Hepatocyte (in vitro differentiated cells): ENCODE results near the gene PRIM1. TPM values are rescaled to one million over a fixed set of nuclear protein-coding genes. Genes with fewer than 3 reads are reported as not detected.
"Not testable (repeated sequence)": the region's sequence is repeated elsewhere in the genome, so short reads cannot be mapped to it uniquely, and the experiment has no call there.

Experiments used
- DNase-seq: peaks from one replicate; pipeline ENCODE4 v3.0.0-alpha.2; 2016; ENCODE audit warnings: low spot score
- H2AFZ ChIP-seq: fragments of 200-600 bp; sonication (generic); 2 replicates; pipeline ENCODE4 v1.6.0; 2016; ENCODE audit warnings: antibody characterized with exemption, mild to moderate bottlenecking
- H3K27ac ChIP-seq: fragments of 200-600 bp; sonication (generic); 2 replicates; pipeline ENCODE4 v1.5.1; 2016; ENCODE audit warnings: mild to moderate bottlenecking
- H3K27me3 ChIP-seq: fragments of 200-600 bp; sonication (generic); 2 replicates; pipeline ENCODE4 v1.6.1; 2016
- H3K36me3 ChIP-seq: fragments of 200-600 bp; sonication (generic); replicated peaks from 2 replicates; pipeline ENCODE4 v1.5.1; 2016; ENCODE audit warnings: low read depth; ENCODE audit not compliant: insufficient read depth
- H3K4me1 ChIP-seq: fragments of 200-600 bp; sonication (generic); 2 replicates; pipeline ENCODE4 v1.5.1; 2016; ENCODE audit warnings: mild to moderate bottlenecking, moderate library complexity; ENCODE audit not compliant: insufficient read depth
- H3K4me2 ChIP-seq: fragments of 200-600 bp; sonication (generic); 2 replicates; pipeline ENCODE4 v1.6.0; 2016
- H3K4me3 ChIP-seq: fragments of 200-600 bp; sonication (generic); 2 replicates; pipeline ENCODE4 v1.5.1; 2016; ENCODE audit warnings: mild to moderate bottlenecking
- H3K79me2 ChIP-seq: fragments of 200-600 bp; sonication (generic); 2 replicates; pipeline ENCODE4 v1.6.0; 2017; ENCODE audit warnings: mild to moderate bottlenecking
- H3K9me2 ChIP-seq: fragments of 200-600 bp; sonication (generic); replicated peaks from 2 replicates; pipeline ENCODE4 v1.6.0; 2017; ENCODE audit warnings: mild to moderate bottlenecking; ENCODE audit not compliant: insufficient read depth
- H3K9me3 ChIP-seq: fragments of 200-600 bp; sonication (generic); 2 replicates; pipeline ENCODE4 v1.5.1; 2016; ENCODE audit warnings: low read depth, mild to moderate bottlenecking
- H4K20me1 ChIP-seq: fragments of 200-600 bp; sonication (generic); 2 replicates; pipeline ENCODE4 v1.6.0; 2016; ENCODE audit warnings: mild to moderate bottlenecking; ENCODE audit not compliant: insufficient read depth, poor library complexity, severe bottlenecking
- EZH2 ChIP-seq: fragments of 200-600 bp; sonication (generic); IDR thresholded peaks from 2 replicates; pipeline ENCODE4 v1.6.1; 2016; ENCODE audit warnings: antibody characterized with exemption, mild to moderate bottlenecking, borderline replicate concordance
- EZH2phosphoT487 ChIP-seq: fragments of 200-600 bp; sonication (generic); IDR thresholded peaks from one replicate; pipeline ENCODE4 v1.6.1; 2018; ENCODE audit warnings: antibody characterized with exemption, mild to moderate bottlenecking, low read depth, moderate library complexity; ENCODE audit not compliant: unreplicated experiment, severe bottlenecking
- WGBS: methylation state at CpG from one replicate; pipeline ENCODE4 v1.1.6; 2016; ENCODE audit warnings: low lambda C conversion rate; ENCODE audit errors: missing lambda C conversion rate; 5-methylcytosine and 5-hydroxymethylcytosine counted together
- polyA plus RNA-seq: library from polyadenylated mRNA; unstranded; fragments of >200 nt; fragmentation: Nextera tagmentation; extraction: Ambion mirVana; gene quantifications from 2 replicates; pipeline ENCODE4 v1.2.1, GENCODE V29; 2016
- total RNA-seq: library from RNA; depleted of rRNA; stranded (reverse); fragments of >200 nt; gene quantifications from 2 replicates; pipeline ENCODE4 v1.2.3, GENCODE V29; 2014
- TF ChIP-seq, protein P1 (sequence below): fragments of 200-600 bp; sonication (generic); IDR thresholded peaks from 2 replicates; pipeline ENCODE4 v1.5.1; 2016; ENCODE audit warnings: antibody characterized with exemption, mild to moderate bottlenecking; ENCODE audit not compliant: poor library complexity

Gene PRIM1
- total and polyA plus RNA-seq, 2 experiments from 2014 or later = 5.9 to 6.8 TPM

DNA sequence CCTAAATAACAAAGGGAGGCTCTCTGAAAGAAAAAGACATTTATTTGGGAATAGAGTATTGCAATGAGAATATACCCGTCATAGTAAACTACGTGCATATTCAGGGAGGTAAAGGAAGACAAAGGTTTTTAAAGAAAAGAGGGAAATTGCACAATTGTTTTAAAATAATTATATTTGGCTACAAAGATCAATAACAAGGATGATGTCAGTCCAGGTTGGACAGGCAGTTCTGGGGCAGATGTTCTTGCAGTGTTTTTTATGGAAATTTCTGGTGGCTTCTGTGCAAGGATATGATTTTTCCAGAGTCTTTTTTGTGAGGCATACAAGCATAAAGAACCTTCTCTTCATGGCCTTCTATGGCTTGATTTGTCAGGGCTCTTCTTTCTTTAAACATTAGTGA is 40.6 kb upstream of the PRIM1 start:
- TF ChIP-seq, protein P1, sequence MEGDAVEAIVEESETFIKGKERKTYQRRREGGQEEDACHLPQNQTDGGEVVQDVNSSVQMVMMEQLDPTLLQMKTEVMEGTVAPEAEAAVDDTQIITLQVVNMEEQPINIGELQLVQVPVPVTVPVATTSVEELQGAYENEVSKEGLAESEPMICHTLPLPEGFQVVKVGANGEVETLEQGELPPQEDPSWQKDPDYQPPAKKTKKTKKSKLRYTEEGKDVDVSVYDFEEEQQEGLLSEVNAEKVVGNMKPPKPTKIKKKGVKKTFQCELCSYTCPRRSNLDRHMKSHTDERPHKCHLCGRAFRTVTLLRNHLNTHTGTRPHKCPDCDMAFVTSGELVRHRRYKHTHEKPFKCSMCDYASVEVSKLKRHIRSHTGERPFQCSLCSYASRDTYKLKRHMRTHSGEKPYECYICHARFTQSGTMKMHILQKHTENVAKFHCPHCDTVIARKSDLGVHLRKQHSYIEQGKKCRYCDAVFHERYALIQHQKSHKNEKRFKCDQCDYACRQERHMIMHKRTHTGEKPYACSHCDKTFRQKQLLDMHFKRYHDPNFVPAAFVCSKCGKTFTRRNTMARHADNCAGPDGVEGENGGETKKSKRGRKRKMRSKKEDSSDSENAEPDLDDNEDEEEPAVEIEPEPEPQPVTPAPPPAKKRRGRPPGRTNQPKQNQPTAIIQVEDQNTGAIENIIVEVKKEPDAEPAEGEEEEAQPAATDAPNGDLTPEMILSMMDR = no peak
- Histone ChIP-seq H3K9me3 (no peaks in the 10 kb centered on the region), H3K4me1 (no peaks in the 10 kb centered on the region), H3K79me2 (no peaks in the 10 kb centered on the region), H3K9me2 (no peaks in the 10 kb centered on the region), H3K4me2 (no peak overlapping the region), H3K27me3 (no peaks in the 10 kb centered on the region), H4K20me1 (no peaks in the 10 kb centered on the region), H2AFZ (no peak overlapping the region), H3K4me3 (no peak overlapping the region), H3K36me3 (no peaks in the 10 kb centered on the region), H3K27ac (no peak overlapping the region)
- no peak for DNase-seq
- WGBS = 97% methylated on average over 2 of the region's 2 CpGs

DNA sequence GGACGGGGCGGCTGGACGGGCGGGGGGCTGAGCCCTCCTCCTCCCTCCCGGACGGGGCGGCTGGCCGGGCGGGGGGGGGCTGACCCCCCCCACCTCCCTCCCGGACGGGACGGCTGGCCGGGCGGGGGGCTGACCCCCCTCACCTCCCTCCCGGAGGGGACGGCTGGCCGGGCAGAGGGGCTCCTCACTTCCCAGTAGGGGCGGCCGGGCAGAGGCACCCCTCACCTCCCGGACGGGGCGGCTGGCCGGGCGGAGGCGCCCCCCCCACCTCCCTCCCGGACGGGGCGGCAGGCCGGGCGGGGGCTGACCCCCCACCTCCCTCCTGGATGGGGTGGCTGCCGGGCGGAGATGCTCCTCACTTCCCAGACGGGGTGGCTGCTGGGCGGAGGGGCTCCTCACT is 37.3 kb upstream of the PRIM1 start:
- not testable (repeated sequence) for H3K4me2 ChIP-seq, H2AFZ ChIP-seq, H3K27me3 ChIP-seq, H3K4me1 ChIP-seq, H3K79me2 ChIP-seq, H3K9me3 ChIP-seq, H3K27ac ChIP-seq, H3K36me3 ChIP-seq, H3K4me3 ChIP-seq, H3K9me2 ChIP-seq, H4K20me1 ChIP-seq, DNase-seq
- WGBS = no CpG with 5 or more reads among the region's 34 CpGs

DNA sequence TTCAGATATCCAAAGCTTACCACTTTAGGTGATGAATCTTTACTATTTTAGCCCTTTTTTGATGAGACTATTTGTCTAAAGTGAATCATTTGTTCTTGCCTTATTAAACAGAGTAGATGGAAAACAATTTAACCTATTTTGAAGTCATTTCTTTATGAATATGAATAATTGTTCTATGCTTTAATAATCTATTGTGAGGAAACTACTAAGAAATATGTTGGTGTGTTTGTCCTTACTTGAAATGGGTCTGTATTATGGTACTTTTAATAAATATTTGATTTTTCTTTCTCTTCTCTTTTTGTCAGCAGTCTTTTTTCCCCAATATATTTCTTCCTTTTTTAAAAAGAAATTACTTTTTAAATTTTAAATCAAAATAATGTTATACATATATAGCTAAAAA is 35.4 kb upstream of the PRIM1 start:
- no peaks in the 10 kb centered on the region for H3K27me3 ChIP-seq
- H3K9me2 ChIP-seq = no peaks in the 10 kb centered on the region
- H3K27ac ChIP-seq = no peak overlapping the region
- no peak overlapping the region for H3K4me3 ChIP-seq
- TF ChIP-seq, protein P1 = no peak
- TF ChIP-seq EZH2phosphoT487 = no peak
- TF ChIP-seq EZH2 = no peak
- no peak overlapping the region for H2AFZ ChIP-seq
- H3K9me3 ChIP-seq = no peaks in the 10 kb centered on the region
- no peak overlapping the region for H3K4me2 ChIP-seq
- no peaks in the 10 kb centered on the region for H4K20me1 ChIP-seq
- H3K4me1 ChIP-seq = no peaks in the 10 kb centered on the region
- no peaks in the 10 kb centered on the region for H3K79me2 ChIP-seq
- no peak for DNase-seq
- no peaks in the 10 kb centered on the region for H3K36me3 ChIP-seq

DNA sequence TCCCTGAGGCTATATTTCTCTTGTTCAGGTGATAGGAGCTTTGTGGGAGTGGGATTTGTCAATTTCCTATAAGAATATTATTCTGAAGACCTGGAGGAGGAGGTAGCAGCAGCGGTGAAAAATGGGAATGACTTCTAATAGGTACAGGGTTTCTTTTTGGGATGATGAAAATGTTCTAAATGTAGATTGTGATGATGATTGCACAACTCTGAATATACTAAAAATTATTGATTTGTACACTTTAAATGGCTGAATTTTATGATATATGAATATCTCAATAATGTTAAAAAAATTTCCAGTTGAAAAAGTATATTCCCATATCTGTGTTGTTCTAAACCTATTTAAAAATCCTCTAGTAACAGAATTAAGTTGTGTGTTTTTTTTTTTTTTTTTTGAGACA is 33.8 kb upstream of the PRIM1 start:
- no peak overlapping the region for H3K4me3 ChIP-seq
- WGBS = 92% methylated on average over 1 of the region's 1 CpG
- no peaks in the 10 kb centered on the region for H3K27me3 ChIP-seq
- H4K20me1 ChIP-seq = no peaks in the 10 kb centered on the region
- H3K27ac ChIP-seq = no peak overlapping the region
- no peaks in the 10 kb centered on the region for H3K9me3 ChIP-seq
- no peak for DNase-seq
- no peaks in the 10 kb centered on the region for H3K4me1 ChIP-seq
- H3K36me3 ChIP-seq = no peaks in the 10 kb centered on the region
- no peak overlapping the region for H2AFZ ChIP-seq
- no peak overlapping the region for H3K4me2 ChIP-seq
- H3K79me2 ChIP-seq = no peaks in the 10 kb centered on the region
- TF ChIP-seq EZH2phosphoT487 = no peak
- TF ChIP-seq, protein P1 = no peak
- TF ChIP-seq EZH2 = no peak
- no peaks in the 10 kb centered on the region for H3K9me2 ChIP-seq
